ENCODE measurements around the gene ABAT.
A peak's percentile ranks its signal among the peaks of the same experiment; 100 is the strongest.

ABAT gene

DNA sequence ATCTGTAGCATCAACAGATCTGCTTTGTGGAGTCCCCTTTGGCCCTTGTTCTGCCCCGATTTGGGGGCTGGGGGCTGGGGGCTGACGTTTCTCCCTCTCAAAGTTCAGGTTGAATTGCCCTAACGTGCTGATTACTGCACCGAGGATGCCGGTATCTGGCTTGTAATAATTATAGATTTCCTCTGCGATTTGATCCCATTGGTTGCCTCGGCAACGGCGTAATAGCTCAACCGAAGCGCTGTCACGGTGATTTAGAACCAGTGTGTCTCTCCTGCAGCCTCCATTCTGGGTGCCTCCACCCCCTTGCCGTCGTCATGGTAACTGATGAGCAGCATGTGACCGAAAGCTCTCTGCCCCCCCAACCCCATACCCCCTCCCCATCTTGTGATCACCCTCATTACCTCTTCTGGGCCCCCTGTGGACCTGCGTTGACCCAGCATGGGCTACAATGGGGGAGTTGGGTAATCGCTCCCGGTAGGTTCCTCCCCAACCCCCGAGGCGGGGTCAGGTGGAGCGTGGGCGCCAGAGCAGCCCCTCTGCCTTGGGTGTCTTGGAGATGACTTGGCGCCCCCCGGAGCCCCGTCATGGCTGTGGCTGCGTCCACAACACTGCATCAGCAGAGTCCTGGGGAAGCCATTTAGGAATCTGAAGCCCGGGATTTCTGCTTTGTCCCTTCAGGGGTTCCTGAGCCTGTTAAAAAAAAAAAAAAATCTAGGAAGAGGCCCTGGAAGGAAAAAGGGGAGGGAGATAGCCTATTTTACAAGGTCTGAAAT is 38.4 kb downstream of the ABAT start:
- Histone ChIP-seq H3K27ac (replicated peaks; ENCODE audit: low read length) (peak overlapping the region; percentile 33), H2AK5ac (ENCODE audit: low read depth, low read length) (no peak overlapping the region), H3K23ac (ENCODE audit: low read depth, low read length, poor library complexity) (no peak overlapping the region), H3K14ac (ENCODE audit: low read length) (peak overlapping the region; percentile 91), H4K91ac (ENCODE audit: low read depth, low read length, poor library complexity) (no peak overlapping the region), H3K27me3 (ENCODE audit: control insufficient read depth in 3 of 3, insufficient read depth in 3 of 3, low read depth in 1 of 3, low read length in 3 of 3) (peaks cover 0 to 2% (median 0%) of the 10 kb centered on the region in 3 experiments), H3K4me2 (ENCODE audit: insufficient read depth, low read length, poor library complexity, severe bottlenecking) (peak overlapping the region; percentile 60), H2BK12ac (ENCODE audit: low read length) (no peak overlapping the region), H2BK15ac (ENCODE audit: low read length) (peak overlapping the region; percentile 39), H3K79me1 (ENCODE audit: low read depth, low read length) (no peaks in the 10 kb centered on the region), H3K4me3 (ENCODE audit: low read length in 2 of 2) (peak overlapping the region; percentile 40 to 73), H3K36me3 (replicated peaks in 1 of 2; ENCODE audit: control insufficient read depth in 2 of 2, insufficient read depth in 2 of 2, low read length in 2 of 2) (no peaks in the 10 kb centered on the region), H3K9ac (ENCODE audit: low read depth, low read length, poor library complexity) (no peak overlapping the region), H3K4ac (ENCODE audit: low read length) (no peak overlapping the region), H2BK5ac (ENCODE audit: low read length) (no peak overlapping the region), H4K8ac (ENCODE audit: low read depth, low read length) (no peak overlapping the region), H3K9me3 (replicated peaks in 1 of 2; ENCODE audit: control insufficient read depth in 2 of 2, insufficient read depth in 1 of 2, low read depth in 1 of 2, low read length in 2 of 2) (peaks cover 2 to 6% of the 10 kb centered on the region in 2 donors), H2AFZ (ENCODE audit: low read length) (peak overlapping the region; percentile 86), H2BK120ac (ENCODE audit: low read depth, low read length) (no peak overlapping the region), H3K4me1 (ENCODE audit: control insufficient read depth in 2 of 2, insufficient read depth in 1 of 2, low read depth in 1 of 2, low read length in 2 of 2) (peaks cover 9 to 27% of the 10 kb centered on the region in 2 donors), H3K18ac (ENCODE audit: low read length) (peak overlapping the region; percentile 88)
- WGBS, 2 donors (ENCODE audit: extremely low coverage in 2 of 2, insufficient read length in 2 of 2, insufficient replicate concordance in 1 of 2): no CpG with 5 or more reads among the region's 27 CpGs
- peak; percentile 62 for DNase-seq (ENCODE audit: low spot score)

DNA sequence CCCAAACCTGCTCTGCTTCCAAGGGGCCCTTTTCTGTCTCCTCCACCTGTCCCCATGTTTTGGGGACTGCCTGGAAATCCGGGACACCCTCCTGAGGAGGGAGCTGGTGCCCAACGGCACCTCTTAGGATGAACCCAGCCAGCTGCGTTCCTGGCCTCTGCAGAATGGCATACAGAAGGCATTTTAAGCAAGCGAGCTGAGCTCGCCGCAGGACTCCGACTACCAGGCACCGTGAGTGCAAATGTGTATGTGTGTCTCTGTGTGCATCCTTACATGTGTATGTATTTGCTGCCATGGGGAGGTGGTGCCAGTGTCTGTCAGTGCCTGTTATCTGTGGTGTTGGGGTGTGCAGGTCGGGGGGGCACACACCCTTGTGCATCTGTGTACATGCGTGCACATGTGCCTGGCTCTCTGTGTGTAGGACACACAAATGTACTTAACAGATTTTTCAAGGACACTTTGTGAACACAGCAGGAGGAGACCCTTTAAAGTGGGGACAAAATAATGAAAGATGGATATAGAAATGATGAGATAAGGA is 39.3 kb downstream of the ABAT start:
- peak overlapping the region; percentile 60 for H2AK5ac ChIP-seq (ENCODE audit: low read depth, low read length)
- no peak overlapping the region for H2BK120ac ChIP-seq (ENCODE audit: low read depth, low read length)
- H2AFZ ChIP-seq (ENCODE audit: low read length): peak overlapping the region; percentile 86
- H3K4me3 ChIP-seq (ENCODE audit: low read length in 2 of 2): peak overlapping the region; percentile 11 to 26
- peak overlapping the region; percentile 9 for H3K9ac ChIP-seq (ENCODE audit: low read depth, low read length, poor library complexity)
- no peak overlapping the region for H2BK15ac ChIP-seq (ENCODE audit: low read length)
- H3K4me2 ChIP-seq (ENCODE audit: insufficient read depth, low read length, poor library complexity, severe bottlenecking): no peak overlapping the region
- no peak overlapping the region for H3K14ac ChIP-seq (ENCODE audit: low read length)
- H3K79me1 ChIP-seq (ENCODE audit: low read depth, low read length): no peaks in the 10 kb centered on the region
- H4K91ac ChIP-seq (ENCODE audit: low read depth, low read length, poor library complexity): no peak overlapping the region
- H3K36me3 ChIP-seq (replicated peaks in 1 of 2; ENCODE audit: control insufficient read depth in 2 of 2, insufficient read depth in 2 of 2, low read length in 2 of 2): no peaks in the 10 kb centered on the region
- H3K27ac ChIP-seq (replicated peaks; ENCODE audit: low read length): no peak overlapping the region
- H3K4me1 ChIP-seq (ENCODE audit: control insufficient read depth in 2 of 2, insufficient read depth in 1 of 2, low read depth in 1 of 2, low read length in 2 of 2): peaks cover 9 to 35% of the 10 kb centered on the region in 2 donors
- WGBS, 2 donors (ENCODE audit: extremely low coverage in 2 of 2, insufficient read length in 2 of 2, insufficient replicate concordance in 1 of 2): no CpG with 5 or more reads among the region's 10 CpGs
- no peak overlapping the region for H2BK5ac ChIP-seq (ENCODE audit: low read length)
- no peak overlapping the region for H3K23ac ChIP-seq (ENCODE audit: low read depth, low read length, poor library complexity)
- H3K9me3 ChIP-seq (replicated peaks in 1 of 2; ENCODE audit: control insufficient read depth in 2 of 2, insufficient read depth in 1 of 2, low read depth in 1 of 2, low read length in 2 of 2): peaks cover 2 to 8% of the 10 kb centered on the region in 2 donors
- no peak overlapping the region for H3K4ac ChIP-seq (ENCODE audit: low read length)
- H3K27me3 ChIP-seq (ENCODE audit: control insufficient read depth in 3 of 3, insufficient read depth in 3 of 3, low read depth in 1 of 3, low read length in 3 of 3): no peaks in the 10 kb centered on the region
- DNase-seq (ENCODE audit: low spot score): no peak
- peak overlapping the region; percentile 77 for H2BK12ac ChIP-seq (ENCODE audit: low read length)
- H3K18ac ChIP-seq (ENCODE audit: low read length): peak overlapping the region; percentile 44
- no peak overlapping the region for H4K8ac ChIP-seq (ENCODE audit: low read depth, low read length)

DNA sequence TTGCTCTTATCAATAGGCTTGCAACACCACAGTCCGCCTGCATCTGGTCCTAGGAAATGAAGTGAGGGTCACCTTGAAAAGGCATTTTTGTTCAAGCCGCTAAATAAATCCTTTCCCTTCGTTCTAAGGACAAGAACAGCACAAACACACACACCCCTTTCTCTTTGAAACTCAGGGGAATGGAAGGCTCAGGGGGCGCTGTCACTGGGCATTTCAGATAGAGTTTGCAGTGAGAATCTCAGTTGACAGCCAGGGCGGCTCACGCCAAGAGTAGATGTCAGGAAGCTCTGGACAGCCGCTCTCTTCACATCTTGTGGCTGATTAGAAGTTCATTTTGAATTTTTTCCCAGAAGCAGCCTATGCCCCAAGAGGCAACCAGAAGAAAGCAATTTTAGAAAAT is 39.8 kb downstream of the ABAT start:
- H3K23ac ChIP-seq (ENCODE audit: low read depth, low read length, poor library complexity): no peak overlapping the region
- no peaks in the 10 kb centered on the region for H3K27me3 ChIP-seq (ENCODE audit: control insufficient read depth in 3 of 3, insufficient read depth in 3 of 3, low read depth in 1 of 3, low read length in 3 of 3)
- WGBS, 2 donors (ENCODE audit: extremely low coverage in 2 of 2, insufficient read length in 2 of 2, insufficient replicate concordance in 1 of 2): no CpG with 5 or more reads among the region's 7 CpGs
- no peak overlapping the region for H2AFZ ChIP-seq (ENCODE audit: low read length)
- H2AK5ac ChIP-seq (ENCODE audit: low read depth, low read length): no peak overlapping the region
- H2BK5ac ChIP-seq (ENCODE audit: low read length): no peak overlapping the region
- H4K91ac ChIP-seq (ENCODE audit: low read depth, low read length, poor library complexity): no peak overlapping the region
- no peak overlapping the region for H3K9ac ChIP-seq (ENCODE audit: low read depth, low read length, poor library complexity)
- no peak overlapping the region for H4K8ac ChIP-seq (ENCODE audit: low read depth, low read length)
- no peak overlapping the region for H2BK120ac ChIP-seq (ENCODE audit: low read depth, low read length)
- no peak overlapping the region for H2BK15ac ChIP-seq (ENCODE audit: low read length)
- no peak overlapping the region for H3K27ac ChIP-seq (replicated peaks; ENCODE audit: low read length)
- no peaks in the 10 kb centered on the region for H3K79me1 ChIP-seq (ENCODE audit: low read depth, low read length)
- H3K9me3 ChIP-seq (replicated peaks in 1 of 2; ENCODE audit: control insufficient read depth in 2 of 2, insufficient read depth in 1 of 2, low read depth in 1 of 2, low read length in 2 of 2): peaks cover 2 to 8% of the 10 kb centered on the region in 2 donors
- H3K18ac ChIP-seq (ENCODE audit: low read length): no peak overlapping the region
- no peak for DNase-seq (ENCODE audit: low spot score)
- no peak overlapping the region for H3K4me2 ChIP-seq (ENCODE audit: insufficient read depth, low read length, poor library complexity, severe bottlenecking)
- H3K4me3 ChIP-seq (ENCODE audit: low read length in 2 of 2): no peak overlapping the region
- H2BK12ac ChIP-seq (ENCODE audit: low read length): no peak overlapping the region
- peaks cover 9 to 40% of the 10 kb centered on the region in 2 donors for H3K4me1 ChIP-seq (ENCODE audit: control insufficient read depth in 2 of 2, insufficient read depth in 1 of 2, low read depth in 1 of 2, low read length in 2 of 2)
- H3K14ac ChIP-seq (ENCODE audit: low read length): no peak overlapping the region
- H3K4ac ChIP-seq (ENCODE audit: low read length): no peak overlapping the region
- no peaks in the 10 kb centered on the region for H3K36me3 ChIP-seq (replicated peaks in 1 of 2; ENCODE audit: control insufficient read depth in 2 of 2, insufficient read depth in 2 of 2, low read length in 2 of 2)

DNA sequence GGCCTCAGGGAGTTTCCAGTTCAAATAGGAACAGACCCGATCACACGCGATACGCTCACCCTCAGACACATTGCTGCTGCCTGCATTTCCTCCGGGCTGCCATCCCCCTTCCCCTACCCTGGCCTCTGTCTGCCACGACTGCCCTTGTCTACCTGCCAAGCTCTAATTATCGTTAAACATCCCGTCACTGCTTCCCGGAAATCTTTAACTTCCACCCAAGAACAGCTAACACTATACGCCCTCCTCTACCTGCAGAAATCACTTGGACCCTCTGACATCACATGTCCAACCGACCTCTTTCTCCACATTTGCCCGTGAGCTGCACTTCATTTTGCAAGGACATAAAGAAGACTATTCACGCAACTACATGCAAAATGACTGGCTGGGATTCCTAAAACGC is 40.4 kb downstream of the ABAT start:
- H2BK5ac ChIP-seq (ENCODE audit: low read length): no peak overlapping the region
- H3K4me1 ChIP-seq (ENCODE audit: control insufficient read depth in 2 of 2, insufficient read depth in 1 of 2, low read depth in 1 of 2, low read length in 2 of 2): peaks cover 9 to 46% of the 10 kb centered on the region in 2 donors
- no peaks in the 10 kb centered on the region for H3K79me1 ChIP-seq (ENCODE audit: low read depth, low read length)
- no peaks in the 10 kb centered on the region for H3K36me3 ChIP-seq (replicated peaks in 1 of 2; ENCODE audit: control insufficient read depth in 2 of 2, insufficient read depth in 2 of 2, low read length in 2 of 2)
- no peak overlapping the region for H2AFZ ChIP-seq (ENCODE audit: low read length)
- no peak overlapping the region for H2BK12ac ChIP-seq (ENCODE audit: low read length)
- peak overlapping the region; percentile 45 for H3K9ac ChIP-seq (ENCODE audit: low read depth, low read length, poor library complexity)
- no peak overlapping the region for H4K91ac ChIP-seq (ENCODE audit: low read depth, low read length, poor library complexity)
- no peak overlapping the region for H3K27ac ChIP-seq (replicated peaks; ENCODE audit: low read length)
- DNase-seq (ENCODE audit: low spot score): no peak
- no peak overlapping the region for H2BK120ac ChIP-seq (ENCODE audit: low read depth, low read length)
- no peak overlapping the region for H3K14ac ChIP-seq (ENCODE audit: low read length)
- no peak overlapping the region for H3K18ac ChIP-seq (ENCODE audit: low read length)
- no CpG with 5 or more reads among the region's 14 CpGs for WGBS, 2 donors (ENCODE audit: extremely low coverage in 2 of 2, insufficient read length in 2 of 2, insufficient replicate concordance in 1 of 2)
- no peak overlapping the region for H3K23ac ChIP-seq (ENCODE audit: low read depth, low read length, poor library complexity)
- peak overlapping the region; percentile 51 for H2AK5ac ChIP-seq (ENCODE audit: low read depth, low read length)
- H3K9me3 ChIP-seq (replicated peaks in 1 of 2; ENCODE audit: control insufficient read depth in 2 of 2, insufficient read depth in 1 of 2, low read depth in 1 of 2, low read length in 2 of 2): peaks cover 2 to 8% of the 10 kb centered on the region in 2 donors
- no peaks in the 10 kb centered on the region for H3K27me3 ChIP-seq (ENCODE audit: control insufficient read depth in 3 of 3, insufficient read depth in 3 of 3, low read depth in 1 of 3, low read length in 3 of 3)
- H4K8ac ChIP-seq (ENCODE audit: low read depth, low read length): no peak overlapping the region
- H3K4ac ChIP-seq (ENCODE audit: low read length): no peak overlapping the region
- no peak overlapping the region for H3K4me2 ChIP-seq (ENCODE audit: insufficient read depth, low read length, poor library complexity, severe bottlenecking)
- H2BK15ac ChIP-seq (ENCODE audit: low read length): no peak overlapping the region
- H3K4me3 ChIP-seq (ENCODE audit: low read length in 2 of 2): no peak overlapping the region
